Stomach (tissue), 4 donors: ENCODE measurements around the gene RHCG.

Experiments used
- CTCF ChIP-seq, 7 experiments: fragments of 450-650 bp in 4 of 7; fragments of 200-600 bp in 3 of 7; sonication (generic) in 3 of 7; IDR thresholded peaks; one replicate each; pipeline ENCODE4 v1.5.1; 2016 to 2019; ENCODE audit warnings: antibody characterized with exemption in 7 of 7, control low read depth in 2 of 7, mild to moderate bottlenecking in 1 of 7
- EP300 ChIP-seq: sonication (generic); formaldehyde crosslinking; IDR thresholded peaks from one replicate; pipeline ENCODE4 v1.6.1; 2017; ENCODE audit warnings: antibody characterized with exemption
- POLR2A ChIP-seq, 4 donors: fragments of 450-650 bp; IDR thresholded peaks; one replicate each; pipeline ENCODE4 v1.6.1; 2016; ENCODE audit warnings: antibody characterized with exemption in 4 of 4, control low read depth in 2 of 4, mild to moderate bottlenecking in 1 of 4, moderate library complexity in 1 of 4
- POLR2AphosphoS5 ChIP-seq, 3 donors: sonication (generic); formaldehyde crosslinking; IDR thresholded peaks; one replicate each; pipeline ENCODE4 v1.6.1; 2016; ENCODE audit warnings: antibody characterized with exemption in 3 of 3

GRCh38 chr15:89448825-89449224, 47.6 kb downstream of the RHCG start:
- no peak for TF ChIP-seq EP300
- TF ChIP-seq CTCF (IDR thresholded peaks at IDR 0.05), result no peak
- no peak for TF ChIP-seq POLR2A (IDR thresholded peaks at IDR 0.05)
- no peak for TF ChIP-seq POLR2AphosphoS5 (IDR thresholded peaks at IDR 0.05)
